ENCODE results near the gene AKR7A2. TPM values are rescaled to one million over a fixed set of nuclear protein-coding genes. Genes with fewer than 3 reads are reported as not detected.
A peak's percentile ranks its signal among the peaks of the same experiment; 100 is the strongest.
"Not testable (repeated sequence)": the region's sequence is repeated elsewhere in the genome, so short reads cannot be mapped to it uniquely, and the experiment has no call there.

Gene AKR7A2
- total RNA-seq, 1 experiment from 2014 or later: 122 TPM

- no peaks in the 10 kb centered on the region for H3K9me3 ChIP-seq (ENCODE audit: low read length)
- peak overlapping the region; percentile 79 for H3K4me3 ChIP-seq (ENCODE audit: low read length)
- peaks cover 26% of the 10 kb centered on the region for H3K36me3 ChIP-seq (ENCODE audit: insufficient read depth, low read length)
- peak overlapping the region; percentile 90 for H3K4me2 ChIP-seq (ENCODE audit: low read depth, low read length, poor library complexity, severe bottlenecking)
- H3K9ac ChIP-seq (ENCODE audit: low read length): peak overlapping the region; percentile 99
- H3K27ac ChIP-seq (ENCODE audit: low read length): peak overlapping the region; percentile 23; the same call in 1 of the 2 replicates
- peaks cover 8% of the 10 kb centered on the region for H4K20me1 ChIP-seq (ENCODE audit: insufficient read depth, low read depth, low read length)
- peaks cover 39% of the 10 kb centered on the region for H3K79me2 ChIP-seq (ENCODE audit: low read length)
- no peaks in the 10 kb centered on the region for H3K27me3 ChIP-seq (ENCODE audit: low read length)
- H3K9me2 ChIP-seq (replicated peaks; ENCODE audit: insufficient read depth, low read length): no peaks in the 10 kb centered on the region
- H3K4me1 ChIP-seq (ENCODE audit: low read length): peaks cover 43% of the 10 kb centered on the region
- DNase-seq: peak; percentile 47
- no peak overlapping the region for H2AFZ ChIP-seq (ENCODE audit: low read length)
These were observed 1.0 kb downstream of the AKR7A2 start for GRCh38 chr1:19310720-19311502.

GRCh38 chr1:19310061-19310460 is 1.9 kb downstream of the AKR7A2 start:
- H3K9me2 ChIP-seq (replicated peaks; ENCODE audit: insufficient read depth, low read length): no peaks in the 10 kb centered on the region
- no peak overlapping the region for H3K4me3 ChIP-seq (ENCODE audit: low read length)
- no peak overlapping the region for H3K9ac ChIP-seq (ENCODE audit: low read length)
- peaks cover 35% of the 10 kb centered on the region for H3K4me1 ChIP-seq (ENCODE audit: low read length)
- H4K20me1 ChIP-seq (ENCODE audit: insufficient read depth, low read depth, low read length): peaks cover 8% of the 10 kb centered on the region
- H3K27ac ChIP-seq (ENCODE audit: low read length): no peak overlapping the region
- peaks cover 39% of the 10 kb centered on the region for H3K79me2 ChIP-seq (ENCODE audit: low read length)
- no peak overlapping the region for H2AFZ ChIP-seq (ENCODE audit: low read length)
- no peaks in the 10 kb centered on the region for H3K27me3 ChIP-seq (ENCODE audit: low read length)
- no peaks in the 10 kb centered on the region for H3K9me3 ChIP-seq (ENCODE audit: low read length)
- H3K36me3 ChIP-seq (ENCODE audit: insufficient read depth, low read length): peaks cover 34% of the 10 kb centered on the region
- H3K4me2 ChIP-seq (ENCODE audit: low read depth, low read length, poor library complexity, severe bottlenecking): no peak overlapping the region
- no peak for DNase-seq

GRCh38 chr1:19309123-19309813 is 2.7 kb downstream of the AKR7A2 start:
- H3K9ac ChIP-seq (ENCODE audit: low read length): no peak overlapping the region
- H3K9me2 ChIP-seq (replicated peaks; ENCODE audit: insufficient read depth, low read length): no peaks in the 10 kb centered on the region
- H4K20me1 ChIP-seq (ENCODE audit: insufficient read depth, low read depth, low read length): peaks cover 8% of the 10 kb centered on the region
- H3K9me3 ChIP-seq (ENCODE audit: low read length): no peaks in the 10 kb centered on the region
- H3K79me2 ChIP-seq (ENCODE audit: low read length): peaks cover 39% of the 10 kb centered on the region
- no peak overlapping the region for H2AFZ ChIP-seq (ENCODE audit: low read length)
- H3K36me3 ChIP-seq (ENCODE audit: insufficient read depth, low read length): peaks cover 41% of the 10 kb centered on the region
- H3K4me1 ChIP-seq (ENCODE audit: low read length): peaks cover 27% of the 10 kb centered on the region
- H3K27ac ChIP-seq (ENCODE audit: low read length): no peak overlapping the region
- no peak overlapping the region for H3K4me2 ChIP-seq (ENCODE audit: low read depth, low read length, poor library complexity, severe bottlenecking)
- no peak for DNase-seq
- no peak overlapping the region for H3K4me3 ChIP-seq (ENCODE audit: low read length)
- no peaks in the 10 kb centered on the region for H3K27me3 ChIP-seq (ENCODE audit: low read length)

GRCh38 chr1:19308509-19308907 is 3.4 kb downstream of the AKR7A2 start:
- H4K20me1 ChIP-seq (ENCODE audit: insufficient read depth, low read depth, low read length): peaks cover 8% of the 10 kb centered on the region
- no peak overlapping the region for H3K4me2 ChIP-seq (ENCODE audit: low read depth, low read length, poor library complexity, severe bottlenecking)
- DNase-seq: no peak
- peaks cover 39% of the 10 kb centered on the region for H3K79me2 ChIP-seq (ENCODE audit: low read length)
- no peak overlapping the region for H2AFZ ChIP-seq (ENCODE audit: low read length)
- peaks cover 48% of the 10 kb centered on the region for H3K36me3 ChIP-seq (ENCODE audit: insufficient read depth, low read length)
- H3K4me1 ChIP-seq (ENCODE audit: low read length): peaks cover 19% of the 10 kb centered on the region
- no peak overlapping the region for H3K9ac ChIP-seq (ENCODE audit: low read length)
- H3K27ac ChIP-seq (ENCODE audit: low read length): no peak overlapping the region
- no peaks in the 10 kb centered on the region for H3K9me2 ChIP-seq (replicated peaks; ENCODE audit: insufficient read depth, low read length)
- no peaks in the 10 kb centered on the region for H3K27me3 ChIP-seq (ENCODE audit: low read length)
- H3K9me3 ChIP-seq (ENCODE audit: low read length): no peaks in the 10 kb centered on the region
- no peak overlapping the region for H3K4me3 ChIP-seq (ENCODE audit: low read length)

GRCh38 chr1:19307794-19308508 is 4.0 kb downstream of the AKR7A2 start:
- Histone ChIP-seq H3K9me2 (replicated peaks; ENCODE audit: insufficient read depth, low read length) (no peaks in the 10 kb centered on the region), H3K4me2 (ENCODE audit: low read depth, low read length, poor library complexity, severe bottlenecking) (no peak overlapping the region), H3K79me2 (ENCODE audit: low read length) (peaks cover 39% of the 10 kb centered on the region), H3K27me3 (ENCODE audit: low read length) (no peaks in the 10 kb centered on the region), H4K20me1 (ENCODE audit: insufficient read depth, low read depth, low read length) (peaks cover 8% of the 10 kb centered on the region), H3K27ac (ENCODE audit: low read length) (no peak overlapping the region), H3K36me3 (ENCODE audit: insufficient read depth, low read length) (peaks cover 54% of the 10 kb centered on the region), H3K4me1 (ENCODE audit: low read length) (peaks cover 13% of the 10 kb centered on the region), H3K4me3 (ENCODE audit: low read length) (no peak overlapping the region), H3K9me3 (ENCODE audit: low read length) (no peaks in the 10 kb centered on the region), H3K9ac (ENCODE audit: low read length) (no peak overlapping the region), H2AFZ (ENCODE audit: low read length) (no peak overlapping the region)
- DNase-seq: no peak

- H3K27ac ChIP-seq (ENCODE audit: low read length): no peak overlapping the region
- peaks cover 8% of the 10 kb centered on the region for H4K20me1 ChIP-seq (ENCODE audit: insufficient read depth, low read depth, low read length)
- H3K4me1 ChIP-seq (ENCODE audit: low read length): peaks cover 8% of the 10 kb centered on the region
- no peak overlapping the region for H2AFZ ChIP-seq (ENCODE audit: low read length)
- H3K9me3 ChIP-seq (ENCODE audit: low read length): no peaks in the 10 kb centered on the region
- H3K9ac ChIP-seq (ENCODE audit: low read length): no peak overlapping the region
- H3K4me3 ChIP-seq (ENCODE audit: low read length): no peak overlapping the region
- H3K4me2 ChIP-seq (ENCODE audit: low read depth, low read length, poor library complexity, severe bottlenecking): no peak overlapping the region
- H3K79me2 ChIP-seq (ENCODE audit: low read length): peaks cover 34% of the 10 kb centered on the region
- peaks cover 63% of the 10 kb centered on the region for H3K36me3 ChIP-seq (ENCODE audit: insufficient read depth, low read length)
- no peak for DNase-seq
- H3K9me2 ChIP-seq (replicated peaks; ENCODE audit: insufficient read depth, low read length): no peaks in the 10 kb centered on the region
- H3K27me3 ChIP-seq (ENCODE audit: low read length): no peaks in the 10 kb centered on the region
These were observed 5.0 kb downstream of the AKR7A2 start for GRCh38 chr1:19306941-19307340.

GRCh38 chr1:19305880-19306279 is 6.1 kb downstream of the AKR7A2 start:
- no peaks in the 10 kb centered on the region for H3K27me3 ChIP-seq (ENCODE audit: low read length)
- H3K27ac ChIP-seq (ENCODE audit: low read length): no peak overlapping the region
- no peak for DNase-seq
- peaks cover 4% of the 10 kb centered on the region for H3K4me1 ChIP-seq (ENCODE audit: low read length)
- peaks cover 24% of the 10 kb centered on the region for H3K79me2 ChIP-seq (ENCODE audit: low read length)
- H3K36me3 ChIP-seq (ENCODE audit: insufficient read depth, low read length): peaks cover 63% of the 10 kb centered on the region
- no peak overlapping the region for H3K4me3 ChIP-seq (ENCODE audit: low read length)
- H3K9ac ChIP-seq (ENCODE audit: low read length): no peak overlapping the region
- no peaks in the 10 kb centered on the region for H3K9me3 ChIP-seq (ENCODE audit: low read length)
- H3K4me2 ChIP-seq (ENCODE audit: low read depth, low read length, poor library complexity, severe bottlenecking): no peak overlapping the region
- H4K20me1 ChIP-seq (ENCODE audit: insufficient read depth, low read depth, low read length): peaks cover 4% of the 10 kb centered on the region
- H3K9me2 ChIP-seq (replicated peaks; ENCODE audit: insufficient read depth, low read length): no peaks in the 10 kb centered on the region
- no peak overlapping the region for H2AFZ ChIP-seq (ENCODE audit: low read length)

GRCh38 chr1:19304081-19304480 is 7.9 kb downstream of the AKR7A2 start:
- not testable (repeated sequence) for H3K4me1 ChIP-seq (ENCODE audit: low read length); DNase-seq; H3K9me2 ChIP-seq (replicated peaks; ENCODE audit: insufficient read depth, low read length); H3K27me3 ChIP-seq (ENCODE audit: low read length); H3K79me2 ChIP-seq (ENCODE audit: low read length); H4K20me1 ChIP-seq (ENCODE audit: insufficient read depth, low read depth, low read length); H3K4me2 ChIP-seq (ENCODE audit: low read depth, low read length, poor library complexity, severe bottlenecking); H2AFZ ChIP-seq (ENCODE audit: low read length); H3K4me3 ChIP-seq (ENCODE audit: low read length); H3K9me3 ChIP-seq (ENCODE audit: low read length); H3K27ac ChIP-seq (ENCODE audit: low read length); H3K9ac ChIP-seq (ENCODE audit: low read length)
- H3K36me3 ChIP-seq (ENCODE audit: insufficient read depth, low read length): peaks cover 63% of the 10 kb centered on the region

Measured in Karpas-422 (cell line).